ENCODE results near the gene BTN1A1.

GRCh38 chr6:26472549-26473290 is 27.4 kb upstream of the BTN1A1 start:
- TF ChIP-seq POLR2A (IDR thresholded peaks at IDR 0.05) (no peak), CTCF (IDR thresholded peaks at IDR 0.05) (no peak)
